Smooth muscle cell (in vitro differentiated cells): ENCODE data around the gene SLC25A44. TPM values are rescaled to one million over a fixed set of nuclear protein-coding genes. Genes with fewer than 3 reads are reported as not detected.
"Not testable (repeated sequence)": the region's sequence is repeated elsewhere in the genome, so short reads cannot be mapped to it uniquely, and the experiment has no call there.

Source experiments
- DNase-seq: peaks from one replicate; lab custom pipeline; 2025; ENCODE audit not compliant: unreplicated experiment; lab: John Stamatoyannopoulos, UW
- H2AFZ ChIP-seq: fragments of 200-600 bp; sonication (generic); 2 replicates; pipeline ENCODE4 v1.6.0; 2016; ENCODE audit warnings: antibody characterized with exemption, low read depth, mild to moderate bottlenecking
- H3F3A ChIP-seq: fragments of 200-600 bp; sonication (generic); 2 replicates; pipeline ENCODE4 v1.6.0; 2017; ENCODE audit warnings: antibody characterized with exemption, low read depth
- H3K27ac ChIP-seq: fragments of 200-600 bp; sonication (generic); 2 replicates; pipeline ENCODE4 v1.5.1; 2016; ENCODE audit warnings: low read depth, mild to moderate bottlenecking
- H3K27me3 ChIP-seq: fragments of 200-600 bp; sonication (generic); 2 replicates; pipeline ENCODE4 v1.6.1; 2016; ENCODE audit warnings: low read depth, mild to moderate bottlenecking
- H3K36me3 ChIP-seq: fragments of 200-600 bp; sonication (generic); 2 replicates; pipeline ENCODE4 v1.5.1; 2016; ENCODE audit warnings: low read depth
- H3K4me1 ChIP-seq: fragments of 200-600 bp; sonication (generic); 2 replicates; pipeline ENCODE4 v1.5.1; 2016; ENCODE audit warnings: low read depth
- H3K4me2 ChIP-seq: fragments of 200-600 bp; sonication (generic); 2 replicates; pipeline ENCODE4 v1.6.0; 2016; ENCODE audit warnings: mild to moderate bottlenecking
- H3K4me3 ChIP-seq: fragments of 200-600 bp; sonication (generic); 2 replicates; pipeline ENCODE4 v1.5.1; 2016; ENCODE audit warnings: mild to moderate bottlenecking
- H3K79me2 ChIP-seq: fragments of 200-600 bp; sonication (generic); 2 replicates; pipeline ENCODE4 v1.6.0; 2016; ENCODE audit warnings: low read depth, mild to moderate bottlenecking
- H3K9ac ChIP-seq: fragments of 200-600 bp; sonication (generic); 2 replicates; pipeline ENCODE4 v1.6.0; 2016; ENCODE audit warnings: low read depth
- H3K9me3 ChIP-seq: fragments of 200-600 bp; sonication (generic); replicated peaks from 2 replicates; pipeline ENCODE4 v1.5.1; 2016; ENCODE audit warnings: low read depth
- H4K20me1 ChIP-seq: fragments of 200-600 bp; sonication (generic); 2 replicates; pipeline ENCODE4 v1.6.0; 2016; ENCODE audit warnings: low read depth
- WGBS: methylation state at CpG from one replicate; pipeline ENCODE4 v1.1.7; 2016; ENCODE audit warnings: low lambda C conversion rate; 5-methylcytosine and 5-hydroxymethylcytosine counted together
- polyA plus RNA-seq: library from polyadenylated mRNA; unstranded; fragments of >200 nt; fragmentation: Nextera tagmentation; extraction: Ambion mirVana; gene quantifications from 2 replicates; pipeline ENCODE4 v1.2.1, GENCODE V29; 2016
- total RNA-seq: library from RNA; depleted of rRNA; stranded (reverse); fragments of >200 nt; gene quantifications from 2 replicates; pipeline ENCODE4 v1.2.3, GENCODE V29; 2014
- TF ChIP-seq, protein P1 (sequence below): fragments of 200-600 bp; sonication (generic); IDR thresholded peaks from 2 replicates; pipeline ENCODE4 v1.5.1; 2017; ENCODE audit warnings: borderline replicate concordance, mild to moderate bottlenecking, antibody characterized with exemption; ENCODE audit not compliant: insufficient read depth, poor library complexity, severe bottlenecking

Gene SLC25A44
- total and polyA plus RNA-seq, 2 experiments from 2014 or later: 11.4 to 11.6 TPM

DNA sequence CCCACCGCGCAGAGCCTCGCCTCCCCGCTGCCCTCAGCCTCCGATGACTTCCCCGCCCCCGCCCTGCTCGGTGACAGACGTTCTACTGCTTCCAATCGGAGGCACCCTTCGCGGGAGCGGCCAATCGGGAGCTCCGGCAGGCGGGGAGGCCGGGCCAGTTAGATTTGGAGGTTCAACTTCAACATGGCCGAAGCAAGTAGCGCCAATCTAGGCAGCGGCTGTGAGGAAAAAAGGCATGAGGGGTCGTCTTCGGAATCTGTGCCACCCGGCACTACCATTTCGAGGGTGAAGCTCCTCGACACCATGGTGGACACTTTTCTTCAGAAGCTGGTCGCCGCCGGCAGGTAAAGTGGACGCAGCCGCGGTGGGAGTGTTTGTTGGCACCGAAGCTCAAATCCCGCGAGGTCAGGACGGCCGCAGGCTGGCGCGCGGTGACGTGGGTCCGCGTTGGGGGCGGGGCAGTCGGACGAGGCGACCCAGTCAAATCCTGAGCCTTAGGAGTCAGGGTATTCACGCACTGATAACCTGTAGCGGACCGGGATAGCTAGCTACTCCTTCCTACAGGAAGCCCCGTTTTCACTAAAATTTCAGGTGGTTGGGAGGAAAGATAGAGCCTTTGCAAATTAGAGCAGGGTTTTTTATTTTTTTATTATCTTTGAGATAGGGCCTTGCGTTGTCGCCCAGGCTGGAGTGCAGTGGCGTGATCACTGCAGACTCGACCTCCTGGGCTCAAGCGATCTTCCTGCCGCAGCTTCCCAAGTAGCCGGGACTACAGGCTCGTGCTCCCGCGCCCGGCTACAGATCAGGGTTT is 19.1 kb downstream of the SLC25A44 start, which contains the start of gene PMF1:
TSS of gene PMF1 (plus strand) at position 175 of the 811 bp plus-strand sequence. CDS start at position 184, 9 bp downstream.
- Histone ChIP-seq H3K9ac (peak within 1 kb of the TSS; percentile 98), H3K4me2 (peak within 1 kb of the TSS; percentile 95), H3K79me2 (peaks cover 33% of the 10 kb centered on the region), H3K4me1 (peaks cover 10% of the 10 kb centered on the region), H3K4me3 (peak within 1 kb of the TSS; percentile 72), H3K27ac (peak within 1 kb of the TSS; percentile 97), H3K36me3 (no peaks in the 10 kb centered on the region), H3F3A (peaks cover 14% of the 10 kb centered on the region), H3K9me3 (no peaks in the 10 kb centered on the region), H2AFZ (peak within 1 kb of the TSS; percentile 92), H3K27me3 (no peaks in the 10 kb centered on the region), H4K20me1 (no peaks in the 10 kb centered on the region)
- under 1% methylated on average over 61 of the region's 61 CpGs for whole genome bisulfite sequencing
- peak; percentile 95 for DNase-seq
- TF ChIP-seq, protein P1, sequence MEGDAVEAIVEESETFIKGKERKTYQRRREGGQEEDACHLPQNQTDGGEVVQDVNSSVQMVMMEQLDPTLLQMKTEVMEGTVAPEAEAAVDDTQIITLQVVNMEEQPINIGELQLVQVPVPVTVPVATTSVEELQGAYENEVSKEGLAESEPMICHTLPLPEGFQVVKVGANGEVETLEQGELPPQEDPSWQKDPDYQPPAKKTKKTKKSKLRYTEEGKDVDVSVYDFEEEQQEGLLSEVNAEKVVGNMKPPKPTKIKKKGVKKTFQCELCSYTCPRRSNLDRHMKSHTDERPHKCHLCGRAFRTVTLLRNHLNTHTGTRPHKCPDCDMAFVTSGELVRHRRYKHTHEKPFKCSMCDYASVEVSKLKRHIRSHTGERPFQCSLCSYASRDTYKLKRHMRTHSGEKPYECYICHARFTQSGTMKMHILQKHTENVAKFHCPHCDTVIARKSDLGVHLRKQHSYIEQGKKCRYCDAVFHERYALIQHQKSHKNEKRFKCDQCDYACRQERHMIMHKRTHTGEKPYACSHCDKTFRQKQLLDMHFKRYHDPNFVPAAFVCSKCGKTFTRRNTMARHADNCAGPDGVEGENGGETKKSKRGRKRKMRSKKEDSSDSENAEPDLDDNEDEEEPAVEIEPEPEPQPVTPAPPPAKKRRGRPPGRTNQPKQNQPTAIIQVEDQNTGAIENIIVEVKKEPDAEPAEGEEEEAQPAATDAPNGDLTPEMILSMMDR: no peak

DNA sequence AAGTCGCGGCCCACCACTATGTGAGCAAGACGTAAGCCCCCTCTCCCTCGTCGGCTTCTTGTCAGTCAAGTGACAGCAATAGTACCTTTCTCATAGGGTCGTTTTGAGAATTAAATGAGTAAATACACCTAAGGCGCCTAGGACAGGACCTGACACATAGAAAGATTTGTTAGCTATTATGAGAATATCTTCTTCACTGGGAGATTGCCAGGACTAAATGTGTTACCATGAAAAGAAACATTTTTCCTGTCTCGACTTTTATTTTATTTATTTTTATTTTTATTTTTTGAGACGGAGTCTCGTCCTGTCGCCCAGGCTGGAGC is 19.7 kb downstream of the SLC25A44 start:
- no peaks in the 10 kb centered on the region for H3K36me3 ChIP-seq
- no peaks in the 10 kb centered on the region for H4K20me1 ChIP-seq
- no peaks in the 10 kb centered on the region for H3K9me3 ChIP-seq
- peak overlapping the region; percentile 98 for H3K9ac ChIP-seq
- peak overlapping the region; percentile 92 for H2AFZ ChIP-seq
- no peaks in the 10 kb centered on the region for H3K27me3 ChIP-seq
- H3K27ac ChIP-seq: peak overlapping the region; percentile 97
- H3K4me3 ChIP-seq: peak overlapping the region; percentile 72
- H3K4me2 ChIP-seq: peak overlapping the region; percentile 95
- H3K4me1 ChIP-seq: peaks cover 10% of the 10 kb centered on the region
- DNase-seq: no peak
- WGBS: 30% methylated on average over 11 of the region's 11 CpGs
- H3F3A ChIP-seq: peaks cover 14% of the 10 kb centered on the region
- TF ChIP-seq, protein P1: no peak
- H3K79me2 ChIP-seq: peaks cover 38% of the 10 kb centered on the region

DNA sequence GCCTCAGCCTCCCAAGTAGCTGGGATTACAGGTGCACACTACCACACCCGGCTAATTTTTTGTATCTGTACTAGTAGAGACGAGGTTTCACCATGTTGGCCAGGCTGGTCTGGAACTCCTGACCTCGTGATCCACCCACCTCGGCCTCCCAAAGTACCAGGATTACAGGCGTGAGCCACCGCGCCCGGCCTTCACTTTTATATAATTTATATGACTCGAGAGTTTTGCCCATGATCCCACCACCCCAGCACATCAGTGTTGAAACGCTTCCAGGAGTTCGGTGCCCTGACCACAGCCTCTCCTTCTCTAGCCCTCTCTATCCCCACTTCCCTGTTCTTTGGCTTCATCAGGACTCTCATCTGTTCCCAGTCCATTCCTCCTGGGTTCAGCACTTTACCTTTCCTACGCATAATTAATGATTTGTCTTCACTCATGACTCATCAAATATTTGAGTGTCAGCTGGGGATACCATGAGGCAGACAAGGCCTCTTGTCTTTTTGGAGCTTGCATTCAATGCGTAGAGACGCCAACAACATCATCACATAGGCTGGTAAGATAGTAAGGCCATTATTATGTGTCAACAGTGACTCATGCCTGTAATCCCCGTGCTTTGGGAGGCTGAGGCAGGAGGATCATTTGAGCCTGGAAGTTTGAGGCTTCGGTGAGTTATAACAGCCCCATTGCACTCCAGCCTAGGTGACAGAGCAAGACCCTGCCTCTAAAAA is 20.3 kb downstream of the SLC25A44 start:
- no peaks in the 10 kb centered on the region for H4K20me1 ChIP-seq
- H3K79me2 ChIP-seq: peaks cover 39% of the 10 kb centered on the region
- peaks cover 14% of the 10 kb centered on the region for H3F3A ChIP-seq
- DNase-seq: no peak
- H3K4me1 ChIP-seq: peaks cover 10% of the 10 kb centered on the region
- WGBS: 87% methylated on average over 16 of the region's 16 CpGs
- peak overlapping the region; percentile 98 for H3K9ac ChIP-seq
- peak overlapping the region; percentile 72 for H3K4me3 ChIP-seq
- no peaks in the 10 kb centered on the region for H3K27me3 ChIP-seq
- TF ChIP-seq, protein P1: no peak
- no peaks in the 10 kb centered on the region for H3K9me3 ChIP-seq
- no peak overlapping the region for H2AFZ ChIP-seq
- H3K27ac ChIP-seq: peak overlapping the region; percentile 97
- H3K4me2 ChIP-seq: peak overlapping the region; percentile 95
- H3K36me3 ChIP-seq: no peaks in the 10 kb centered on the region

DNA sequence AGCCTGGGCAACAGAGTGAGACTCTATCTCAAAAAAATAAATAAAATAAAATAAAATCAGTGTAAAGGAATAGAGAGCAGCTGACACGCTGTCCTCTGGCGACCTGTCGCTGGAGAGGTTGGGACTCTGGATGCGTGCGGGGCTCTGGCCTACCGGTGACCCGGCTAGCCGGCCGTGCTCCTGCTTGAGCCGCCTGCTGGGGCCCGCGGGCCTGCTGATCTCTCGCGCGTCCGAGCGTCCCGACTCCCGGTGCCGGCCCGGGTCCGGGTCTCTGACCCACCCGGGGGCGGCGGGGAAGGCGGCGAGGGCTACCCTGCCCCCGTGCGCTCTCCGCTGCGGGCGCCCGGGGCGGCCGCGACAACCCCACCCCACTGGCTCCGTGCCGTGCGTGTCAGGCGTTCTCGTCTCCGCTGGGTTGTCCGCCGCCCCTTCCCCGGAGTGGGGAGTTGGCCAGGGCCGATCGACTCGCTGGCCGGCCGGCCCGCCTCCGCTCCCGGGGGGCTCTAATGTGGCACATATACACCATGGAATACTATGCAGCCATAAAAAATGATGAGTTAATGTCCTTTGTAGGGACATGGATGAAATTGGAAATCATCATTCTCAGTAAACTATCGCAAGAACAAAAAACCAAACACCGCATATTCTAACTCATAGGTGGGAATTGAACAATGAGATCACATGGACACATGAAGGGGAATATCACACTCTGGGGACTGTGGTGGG is 22.6 kb downstream of the SLC25A44 start:
- H3K4me2 ChIP-seq, H2AFZ ChIP-seq, DNase-seq, H3K27me3 ChIP-seq, H3K4me3 ChIP-seq, H3K36me3 ChIP-seq, H3K9ac ChIP-seq, H3K9me3 ChIP-seq, H3F3A ChIP-seq, H4K20me1 ChIP-seq, H3K27ac ChIP-seq: not testable (repeated sequence)
- Histone ChIP-seq H3K4me1 (peaks cover 10% of the 10 kb centered on the region), H3K79me2 (peaks cover 39% of the 10 kb centered on the region)
- WGBS: 97% methylated on average over 29 of the region's 55 CpGs
